OCI-LY1 (cell line): ENCODE results near the gene PHLDA2.

Experiments used
- EZH2 ChIP-seq: fragments of 200-600 bp; sonication (generic), shearing (Covaris generic); IDR thresholded peaks from 2 replicates; pipeline ENCODE4 v1.8.0; 2017; ENCODE audit warnings: borderline replicate concordance, mixed run types, mild to moderate bottlenecking, antibody characterized with exemption, low read length, moderate library complexity, mixed read lengths
- TF ChIP-seq, protein P1 (sequence below): fragments of 200-600 bp; sonication (generic), shearing (Covaris generic); IDR thresholded peaks from 2 replicates; pipeline ENCODE4 v1.5.1; 2017; ENCODE audit warnings: mild to moderate bottlenecking, antibody characterized with exemption, low read length, moderate library complexity, mixed read lengths

DNA sequence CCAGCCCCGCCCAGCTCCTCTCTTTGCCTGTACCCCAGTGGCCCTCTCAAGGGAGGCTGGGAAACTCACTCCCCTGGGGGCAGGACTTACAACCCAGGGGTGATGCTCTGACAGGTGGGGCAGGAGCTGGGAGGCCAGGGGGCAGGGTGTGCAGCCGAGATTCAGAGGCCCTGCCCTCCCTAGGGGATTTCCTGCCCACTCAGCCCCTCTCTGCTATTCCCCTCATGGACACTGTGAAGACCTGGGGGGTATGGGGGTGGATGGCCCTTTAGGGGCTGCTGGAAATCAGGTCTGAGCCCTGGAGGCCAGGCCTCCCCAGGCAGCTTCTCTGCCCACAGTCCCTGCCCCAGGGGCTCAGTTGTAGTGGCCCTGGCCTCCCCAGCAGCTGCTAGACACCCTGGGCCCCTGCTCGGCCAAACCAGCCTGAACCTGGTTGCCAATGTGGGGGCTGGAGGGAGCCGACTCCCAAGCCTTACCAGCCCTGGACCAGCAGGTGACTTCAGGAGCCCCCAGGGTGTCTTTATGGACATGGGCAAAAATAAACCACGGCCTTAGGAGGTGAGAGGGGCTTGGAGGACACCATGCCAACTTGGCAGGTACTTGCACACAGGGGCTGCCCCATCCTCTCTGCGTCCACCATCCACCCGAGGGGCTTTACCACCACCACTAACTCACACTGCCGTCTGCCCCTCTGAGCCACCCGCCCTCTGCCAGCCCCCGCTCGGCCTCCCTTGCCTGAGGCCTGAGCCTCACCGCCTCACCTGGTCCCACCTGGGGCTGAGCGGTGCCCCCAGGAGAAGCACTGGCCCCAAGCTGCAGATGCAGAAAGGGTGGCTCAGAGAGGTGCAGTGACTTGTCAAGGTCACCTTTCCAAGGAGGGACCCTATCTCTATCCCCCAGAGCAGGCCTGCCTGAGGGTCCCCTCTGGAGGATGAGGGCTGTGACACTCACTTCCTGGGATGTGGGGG, 2.8 kb upstream of the PHLDA2 start:
- TF ChIP-seq, protein P1, sequence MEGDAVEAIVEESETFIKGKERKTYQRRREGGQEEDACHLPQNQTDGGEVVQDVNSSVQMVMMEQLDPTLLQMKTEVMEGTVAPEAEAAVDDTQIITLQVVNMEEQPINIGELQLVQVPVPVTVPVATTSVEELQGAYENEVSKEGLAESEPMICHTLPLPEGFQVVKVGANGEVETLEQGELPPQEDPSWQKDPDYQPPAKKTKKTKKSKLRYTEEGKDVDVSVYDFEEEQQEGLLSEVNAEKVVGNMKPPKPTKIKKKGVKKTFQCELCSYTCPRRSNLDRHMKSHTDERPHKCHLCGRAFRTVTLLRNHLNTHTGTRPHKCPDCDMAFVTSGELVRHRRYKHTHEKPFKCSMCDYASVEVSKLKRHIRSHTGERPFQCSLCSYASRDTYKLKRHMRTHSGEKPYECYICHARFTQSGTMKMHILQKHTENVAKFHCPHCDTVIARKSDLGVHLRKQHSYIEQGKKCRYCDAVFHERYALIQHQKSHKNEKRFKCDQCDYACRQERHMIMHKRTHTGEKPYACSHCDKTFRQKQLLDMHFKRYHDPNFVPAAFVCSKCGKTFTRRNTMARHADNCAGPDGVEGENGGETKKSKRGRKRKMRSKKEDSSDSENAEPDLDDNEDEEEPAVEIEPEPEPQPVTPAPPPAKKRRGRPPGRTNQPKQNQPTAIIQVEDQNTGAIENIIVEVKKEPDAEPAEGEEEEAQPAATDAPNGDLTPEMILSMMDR, result no peak
- TF ChIP-seq EZH2, result no peak
